GM19099 (cell line): ENCODE measurements around the gene SPDYE4.

Experiments
- POLR2A ChIP-seq: IDR thresholded peaks from 3 replicates; pipeline ENCODE4 v1.6.1; 2011; ENCODE audit warnings: low read depth; ENCODE audit not compliant: insufficient read length; ENCODE audit errors: extremely low read depth

Gene SPDYE4

DNA sequence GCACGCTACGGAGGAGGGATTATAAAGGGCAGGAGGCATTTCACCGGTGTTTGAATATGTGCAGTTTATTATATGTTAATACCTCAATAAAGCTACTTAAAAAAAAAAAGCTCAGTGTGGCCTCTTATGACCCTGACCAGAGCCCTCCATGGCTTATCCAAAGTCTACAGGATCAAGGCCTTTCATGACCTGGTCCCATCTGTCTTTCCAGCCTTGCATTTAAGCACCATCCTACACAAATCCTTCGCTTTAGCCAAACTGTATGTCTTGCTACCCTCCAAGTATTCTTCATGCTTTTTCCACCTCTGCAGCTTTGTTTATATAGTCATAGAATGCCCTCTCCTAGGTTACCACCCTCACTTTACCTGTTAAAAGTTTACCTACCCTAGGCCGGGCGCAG lies 34.3 kb upstream of the SPDYE4 start:
- no peak for TF ChIP-seq POLR2A

DNA sequence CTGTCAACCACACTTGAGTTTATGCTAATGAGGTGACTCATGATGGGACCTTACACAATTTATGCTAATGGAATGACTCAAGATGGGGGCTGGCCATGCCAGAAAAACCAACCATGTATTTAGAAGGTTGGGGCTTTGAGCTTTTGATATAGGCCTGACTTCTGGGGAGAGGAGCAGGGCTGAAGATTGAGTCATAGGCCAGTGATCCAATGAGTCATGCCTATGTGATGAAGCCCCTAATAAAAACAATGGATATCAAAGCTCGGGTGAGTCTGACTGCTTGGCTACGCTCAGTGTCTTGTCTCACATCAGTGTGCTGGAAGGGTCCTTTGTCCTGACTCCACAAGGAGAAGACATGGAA lies 33.5 kb upstream of the SPDYE4 start:
- TF ChIP-seq POLR2A = no peak

DNA sequence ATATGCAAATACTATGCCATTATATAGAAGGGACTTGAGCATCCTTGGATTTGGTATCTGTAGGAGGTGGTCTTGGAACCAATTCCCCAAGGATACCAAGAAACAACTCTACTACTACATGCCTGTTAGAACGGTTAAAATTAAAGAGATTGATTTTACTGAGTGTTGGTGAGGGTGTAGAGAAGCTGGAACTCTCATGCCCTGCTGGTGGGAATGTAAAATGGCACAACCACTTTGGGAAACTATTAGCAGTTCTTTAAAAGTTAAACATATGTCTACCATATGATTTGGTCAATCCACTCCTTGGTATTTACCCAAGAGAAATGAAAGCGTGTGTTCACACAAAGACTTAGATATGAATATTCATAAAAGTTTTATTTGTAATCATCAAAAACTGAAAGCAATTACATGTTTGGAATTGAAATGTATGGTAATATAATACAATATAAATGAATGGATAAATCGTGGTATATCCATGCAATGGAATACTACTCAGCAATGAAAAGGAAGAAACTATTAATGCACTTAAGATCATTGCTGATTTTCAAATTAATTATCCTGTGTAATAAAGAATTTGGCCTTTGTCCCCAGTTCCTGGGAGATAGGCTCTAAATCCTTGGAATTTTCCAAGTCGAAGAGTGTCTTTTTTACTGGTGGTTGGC lies 33.0 kb upstream of the SPDYE4 start:
- TF ChIP-seq POLR2A = no peak

DNA sequence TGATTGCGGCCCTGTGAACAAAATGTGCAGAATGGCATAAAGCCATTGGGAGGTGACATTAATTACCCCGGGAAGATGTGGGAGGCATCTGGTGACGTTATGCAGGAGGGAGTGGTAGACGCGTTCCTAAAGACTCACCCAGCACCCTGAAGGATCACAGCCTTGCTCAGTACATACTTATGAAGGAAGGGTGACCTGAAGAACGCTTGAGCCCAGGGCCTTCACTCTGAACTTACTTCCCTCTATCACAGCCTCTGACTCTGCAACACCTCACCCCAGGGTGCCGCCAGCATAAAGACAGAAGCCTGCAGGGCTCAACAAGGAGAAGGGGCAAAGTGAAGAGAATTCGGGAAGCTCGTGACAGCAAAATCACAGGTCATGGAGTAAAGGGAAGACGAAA lies 31.4 kb upstream of the SPDYE4 start:
- TF ChIP-seq POLR2A = no peak

DNA sequence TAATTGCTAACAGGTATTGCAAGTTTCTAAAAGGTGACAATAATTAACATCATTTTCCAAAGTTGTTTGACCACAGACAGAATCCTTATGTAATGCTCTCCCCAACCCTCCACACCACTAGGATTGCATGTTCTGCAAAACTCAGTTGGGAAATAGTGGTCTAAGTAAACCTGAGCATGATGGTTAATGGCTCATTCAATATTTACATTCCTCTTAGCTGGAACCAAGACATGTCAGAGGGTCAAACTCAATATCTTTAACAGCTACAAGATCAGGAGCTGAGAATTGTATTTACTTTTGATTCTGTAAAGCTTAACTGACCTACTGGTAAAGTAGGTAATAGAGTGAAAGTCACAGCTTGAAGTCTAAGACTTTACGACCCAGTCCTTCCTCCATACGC lies 30.7 kb upstream of the SPDYE4 start:
- TF ChIP-seq POLR2A = no peak

DNA sequence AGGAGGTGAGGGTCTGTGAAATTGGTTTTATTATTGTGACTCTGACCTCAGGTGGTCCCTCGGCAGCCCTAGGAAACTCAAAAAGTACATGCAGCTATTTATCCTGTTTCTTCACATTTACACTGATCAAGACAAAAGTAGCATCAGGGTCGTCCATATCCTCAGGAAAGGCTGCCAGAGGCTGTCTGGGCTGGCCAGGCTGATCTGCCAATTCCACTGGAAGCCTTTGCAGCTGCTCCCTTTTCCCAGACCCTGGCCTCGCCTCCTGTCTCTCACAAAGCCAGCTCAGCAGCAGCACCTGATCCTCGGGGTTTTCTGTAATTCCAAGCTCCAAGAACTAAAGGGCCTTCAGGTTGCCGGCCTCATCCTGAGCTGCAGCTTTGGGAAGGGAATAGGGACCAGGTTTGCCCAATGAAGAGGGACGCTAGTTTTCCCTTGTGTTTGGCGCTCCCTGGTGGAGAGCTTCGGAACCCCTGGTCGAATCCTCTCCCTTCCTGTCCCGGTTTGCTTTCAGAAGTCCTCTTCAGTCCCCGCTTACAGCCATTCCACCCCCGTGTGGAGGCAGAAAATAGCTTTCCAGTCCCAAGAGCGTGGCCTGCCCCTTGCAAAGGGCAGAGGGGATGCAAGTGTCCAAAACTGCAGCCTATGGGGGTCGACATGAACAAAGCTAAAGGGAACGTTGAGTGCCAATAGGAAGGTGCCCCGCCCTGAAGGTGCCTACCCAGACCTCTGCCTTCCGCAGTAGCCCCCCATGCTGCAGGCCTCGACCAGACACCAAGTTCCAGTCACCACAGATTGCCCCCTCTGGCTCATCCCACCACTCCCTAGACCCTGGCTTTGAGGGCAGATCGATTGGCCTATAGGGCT lies 27.4 kb upstream of the SPDYE4 start:
- no peak for TF ChIP-seq POLR2A

DNA sequence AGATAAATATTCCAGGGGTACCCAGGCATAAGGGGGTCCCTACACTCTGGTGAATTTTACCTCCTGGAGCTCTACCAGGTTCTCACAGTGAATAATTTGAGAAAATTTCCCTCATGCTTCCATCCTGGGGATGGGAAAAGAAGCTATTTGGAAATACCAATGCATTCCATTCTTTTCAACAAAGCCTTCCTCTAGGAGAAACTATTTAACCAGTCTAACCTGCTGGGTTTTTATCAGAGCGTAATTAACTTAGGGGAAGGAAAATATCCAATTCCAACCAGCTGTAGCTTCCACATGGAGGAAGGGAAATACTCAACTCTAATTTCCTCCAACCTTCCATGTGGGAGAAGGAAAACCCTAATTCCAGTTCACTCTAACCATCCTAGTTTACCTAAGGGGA lies 23.8 kb upstream of the SPDYE4 start:
- no peak for TF ChIP-seq POLR2A

DNA sequence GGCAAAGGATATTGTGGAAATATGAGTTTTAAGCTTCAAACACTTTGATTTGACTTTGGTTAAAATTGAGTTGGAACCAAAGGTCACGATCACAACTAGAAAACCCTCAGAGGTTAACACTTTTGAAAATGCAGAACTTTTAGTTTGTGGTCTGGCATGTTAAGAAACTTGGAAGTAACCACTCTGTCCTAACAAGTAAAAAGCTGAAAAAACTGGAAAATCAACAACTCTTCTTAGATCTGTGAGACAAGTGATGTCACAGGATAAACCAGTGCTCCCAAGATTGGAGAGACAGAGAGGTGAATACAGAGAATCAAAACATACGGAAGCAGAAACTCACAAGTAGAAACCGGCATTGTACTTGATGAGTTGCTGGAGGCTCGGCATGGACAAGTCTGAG lies 23.4 kb upstream of the SPDYE4 start:
- TF ChIP-seq POLR2A = no peak

DNA sequence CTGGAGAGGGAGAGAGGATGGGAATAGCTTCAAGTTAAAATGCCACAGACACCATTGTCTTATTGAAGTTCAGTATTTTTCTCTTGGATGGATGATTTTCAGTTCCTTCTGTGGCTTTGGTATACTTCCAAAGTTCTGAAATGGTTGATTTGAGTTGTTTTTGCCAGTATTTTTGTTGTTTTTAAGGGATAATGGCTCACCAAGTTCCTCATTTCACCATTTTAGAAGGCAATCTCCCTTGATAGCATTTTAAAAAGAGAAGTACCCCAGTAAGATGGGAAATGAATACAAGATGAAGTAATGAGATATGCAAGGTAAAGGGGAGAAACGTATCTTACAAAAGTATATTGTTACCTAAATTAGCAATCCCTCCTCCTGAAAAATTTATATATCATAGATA lies 18.5 kb upstream of the SPDYE4 start:
- TF ChIP-seq POLR2A = no peak

DNA sequence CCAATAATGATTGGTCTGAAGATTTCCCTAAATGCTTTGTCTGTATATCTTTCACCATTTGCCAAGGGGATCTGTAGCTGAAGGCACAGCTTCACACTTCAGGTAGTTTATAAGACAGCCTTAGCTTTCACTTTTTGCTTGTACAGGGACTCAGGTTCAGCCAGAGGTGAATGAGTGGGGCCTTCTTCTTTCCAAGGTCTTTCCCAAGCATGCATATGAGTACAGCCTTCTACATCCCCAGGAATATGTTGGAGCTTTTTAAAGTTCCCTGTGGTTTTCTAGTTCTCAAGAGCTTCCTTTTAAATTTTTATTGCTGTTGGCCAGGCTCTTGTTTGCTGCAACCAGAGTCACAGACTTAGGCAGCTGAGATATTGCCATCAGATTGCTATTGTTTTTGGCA lies 17.9 kb upstream of the SPDYE4 start:
- no peak for TF ChIP-seq POLR2A

DNA sequence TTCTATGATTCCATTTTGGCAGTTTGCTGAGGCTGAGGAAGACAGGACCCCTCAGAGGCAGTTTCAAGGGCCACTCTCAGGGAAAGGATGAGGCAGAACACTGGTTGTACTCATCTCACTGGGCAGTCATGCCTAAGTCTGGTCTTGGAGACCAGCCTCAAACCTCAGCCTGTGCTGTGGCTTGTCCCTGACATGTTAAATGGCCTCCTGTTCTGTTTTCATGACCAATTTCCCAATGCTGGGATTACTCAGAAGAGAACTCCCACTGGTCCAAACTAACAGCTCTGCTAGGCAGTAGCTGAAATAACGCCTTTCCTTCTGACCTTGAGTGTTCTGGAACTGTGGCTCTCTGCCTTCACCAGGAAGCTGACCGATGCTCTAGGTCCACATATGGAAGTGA lies 8.4 kb upstream of the SPDYE4 start:
- TF ChIP-seq POLR2A = no peak

DNA sequence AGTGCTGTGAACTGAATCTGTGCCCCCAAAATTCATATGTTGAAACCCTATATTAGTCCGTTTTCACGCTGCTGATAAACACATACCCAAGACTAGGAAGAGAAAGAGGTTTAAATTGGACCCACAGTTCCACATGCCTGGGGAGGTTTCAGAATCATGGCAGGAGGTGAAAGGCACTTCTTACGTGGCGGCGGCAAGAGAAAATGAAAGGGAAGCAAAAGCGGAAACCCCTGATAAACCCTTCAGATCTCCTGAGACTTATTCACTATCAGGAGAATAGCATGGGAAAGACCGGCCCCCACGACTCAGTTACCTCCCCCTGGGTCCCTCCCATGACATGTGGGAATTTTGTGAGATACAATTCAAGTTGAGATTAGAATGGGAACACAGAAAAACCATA lies 3.7 kb upstream of the SPDYE4 start:
- TF ChIP-seq POLR2A = no peak

DNA sequence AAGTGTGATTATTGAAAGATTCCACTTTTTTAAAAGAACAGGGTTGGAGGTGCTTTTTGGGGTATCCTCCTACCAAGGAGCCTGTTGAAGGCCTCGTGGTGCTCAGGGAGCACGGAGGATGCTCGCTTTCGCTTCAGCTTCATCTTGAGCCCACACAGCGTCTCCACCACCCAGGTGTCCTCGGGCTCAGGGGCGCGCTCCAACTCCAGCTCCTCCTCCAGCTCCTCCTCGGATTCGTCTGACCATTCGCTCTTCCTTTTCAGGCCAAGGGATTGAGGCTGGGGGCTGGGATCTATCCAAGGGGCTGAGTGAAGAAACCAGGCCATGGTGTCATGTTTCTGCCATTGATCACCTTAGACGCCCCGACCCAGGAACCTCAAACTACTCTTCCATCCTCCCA lies 1.2 kb downstream of the SPDYE4 start:
- no peak for TF ChIP-seq POLR2A

DNA sequence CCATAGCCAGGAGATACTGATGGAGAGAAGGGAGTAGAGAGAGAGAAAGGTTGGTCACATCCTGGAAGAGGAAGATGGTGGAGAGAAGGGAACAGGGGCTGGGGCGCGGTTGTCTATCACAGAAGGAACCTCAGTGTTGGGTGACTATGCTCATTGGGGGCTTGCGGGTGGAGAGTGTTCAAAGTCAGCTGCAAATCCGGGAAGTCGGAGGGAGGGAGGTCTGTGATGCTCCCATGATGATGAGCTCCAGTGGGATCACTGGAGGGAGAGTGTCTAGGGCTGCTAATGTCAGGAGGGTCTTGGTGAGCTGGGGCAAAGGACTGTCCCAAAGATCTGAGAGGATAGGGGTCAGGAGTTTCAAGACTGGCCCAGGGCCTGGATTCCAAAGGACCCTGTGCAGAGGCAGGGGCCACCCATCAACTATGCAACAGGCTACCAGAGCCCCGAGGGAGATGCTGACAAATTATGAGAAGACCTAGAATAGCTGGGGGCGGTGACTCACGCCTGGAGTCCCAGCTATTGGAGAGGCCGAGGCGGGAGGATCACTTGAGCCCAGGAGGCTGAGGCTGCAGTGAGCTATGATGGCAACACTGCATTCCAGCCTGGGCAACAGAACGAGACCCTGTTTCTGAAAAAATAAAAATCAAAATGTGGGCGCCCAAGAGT lies 2.6 kb downstream of the SPDYE4 start:
- TF ChIP-seq POLR2A = no peak

DNA sequence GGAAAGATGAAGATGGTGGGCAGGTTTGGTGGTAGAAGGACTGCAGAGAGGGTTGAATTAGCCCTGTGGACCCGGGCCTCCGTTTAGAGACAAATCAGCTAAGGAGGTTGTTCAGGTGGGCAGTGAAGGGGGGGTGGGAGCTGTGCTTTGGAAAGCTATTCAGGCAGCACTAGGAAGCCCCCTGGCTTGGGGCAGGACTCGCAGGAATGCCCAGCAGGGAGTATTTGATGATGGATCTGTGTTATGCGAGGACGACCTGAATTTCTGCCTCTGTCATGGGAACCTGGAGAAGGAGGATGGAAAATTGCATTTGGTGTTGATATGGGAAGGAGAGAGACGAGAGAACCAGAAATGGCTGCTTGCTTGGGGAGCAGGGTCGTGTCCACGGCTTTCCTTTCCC lies 3.5 kb downstream of the SPDYE4 start:
- TF ChIP-seq POLR2A = no peak

DNA sequence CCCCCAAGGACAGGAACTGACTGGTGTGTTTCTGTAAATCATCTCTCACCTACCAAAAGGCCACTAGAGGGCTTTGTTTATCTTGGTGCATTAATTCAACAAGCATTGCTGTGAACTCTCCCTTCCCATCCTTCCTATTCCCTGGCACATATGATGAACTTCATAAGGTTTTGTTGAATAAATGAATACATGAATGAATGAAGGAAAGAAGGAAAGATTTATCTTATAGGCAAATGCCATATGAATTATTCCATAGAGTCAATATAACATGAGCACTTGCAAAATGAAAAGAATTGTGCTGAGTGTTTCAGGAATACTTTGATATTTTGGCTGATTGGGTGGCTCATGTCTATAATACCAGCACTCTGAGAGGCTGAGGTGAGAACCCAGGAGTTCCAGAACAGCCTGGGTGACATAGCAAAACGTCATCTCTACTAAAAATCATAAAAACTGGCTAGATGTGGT lies 4.3 kb downstream of the SPDYE4 start:
- TF ChIP-seq POLR2A = no peak
